Measurements from ENCODE around the gene GGT6. TPM values are rescaled to one million over a fixed set of nuclear protein-coding genes. Genes with fewer than 3 reads are reported as not detected.

GGT6 gene
- total RNA-seq, 2 experiments from 2014 or later = not detected

DNA sequence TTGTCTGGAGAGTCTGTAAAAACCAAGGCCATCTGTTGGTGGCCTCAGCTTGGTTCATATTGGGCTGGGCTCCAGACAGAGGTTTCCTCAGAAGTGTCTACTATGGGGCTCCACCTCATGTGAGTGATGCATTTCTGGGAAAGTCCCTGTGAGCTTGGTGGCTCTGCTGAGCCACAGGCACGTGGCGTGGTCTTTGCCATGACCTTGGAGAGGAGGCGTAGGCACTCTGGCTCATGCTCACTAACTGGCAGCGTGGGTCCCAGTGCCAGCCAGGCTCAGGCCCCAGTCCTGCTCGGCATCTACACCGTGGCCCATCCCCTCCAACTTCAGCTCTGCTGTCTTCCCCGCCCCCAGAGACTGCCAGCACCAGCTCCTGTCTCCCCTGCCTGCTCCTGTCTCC lies 13.3 kb upstream of the GGT6 start:
- H3K4me3 Mint-ChIP-seq = no peak overlapping the region
- peaks cover 9% of the 10 kb centered on the region for H3K4me1 ChIP-seq (ENCODE audit: insufficient read depth, low read length)
- no peak overlapping the region for H3K27ac ChIP-seq (ENCODE audit: low read depth in 1 of 2, low read length in 2 of 2)
- peaks cover 15% of the 10 kb centered on the region for H3K4me1 Mint-ChIP-seq (ENCODE audit: low read depth)
- H3K9me3 ChIP-seq (ENCODE audit: control insufficient read depth in 1 of 2, insufficient read depth in 1 of 2, low read length in 2 of 2) = peaks cover 0 to 5% of the 10 kb centered on the region in 2 experiments
- no peak overlapping the region for H3K27ac Mint-ChIP-seq
- no peaks in the 10 kb centered on the region for H3K27me3 ChIP-seq (ENCODE audit: control insufficient read depth in 1 of 2, insufficient read depth in 2 of 2, low read length in 2 of 2)
- no peaks in the 10 kb centered on the region for H3K27me3 Mint-ChIP-seq
- no peaks in the 10 kb centered on the region for H3K36me3 Mint-ChIP-seq (ENCODE audit: low read depth)
- intact Hi-C loops (cut with DNase I, micrococcal nuclease) = no loop called here
- POLR2A ChIA-PET = no interaction called here
- DNase-seq = peak in 9 of 14 experiments; percentile 16 to 87 (median 23)
- H3K4me3 ChIP-seq (ENCODE audit: low read length) = no peak overlapping the region
- CTCF ChIA-PET = interaction anchor here (0.6 kb wide), 1 partner anchor 24 kb away, joined by 4 read pairs; no protein-coding TSS in a partner anchor
- ATAC-seq (ENCODE audit: poor library complexity) = peak; percentile 95
- no peak for TF ChIP-seq CTCF (IDR thresholded peaks at IDR 0.05)
- no peaks in the 10 kb centered on the region for H3K36me3 ChIP-seq (ENCODE audit: insufficient read depth, low read length)
- no peaks in the 10 kb centered on the region for H3K9me3 Mint-ChIP-seq

GRCh38 chr17:4573115-4573514 lies 12.7 kb upstream of the GGT6 start:
- H3K27ac Mint-ChIP-seq = no peak overlapping the region
- ChIA-PET CTCF (no interaction called here), POLR2A (no interaction called here)
- no peaks in the 10 kb centered on the region for H3K9me3 Mint-ChIP-seq
- ATAC-seq (ENCODE audit: poor library complexity) = no peak
- H3K27me3 ChIP-seq (ENCODE audit: control insufficient read depth in 1 of 2, insufficient read depth in 2 of 2, low read length in 2 of 2) = no peaks in the 10 kb centered on the region
- TF ChIP-seq CTCF (IDR thresholded peaks at IDR 0.05) = no peak
- no peaks in the 10 kb centered on the region for H3K27me3 Mint-ChIP-seq
- H3K4me1 ChIP-seq (ENCODE audit: insufficient read depth, low read length) = peaks cover 9% of the 10 kb centered on the region
- intact Hi-C loops (cut with DNase I, micrococcal nuclease) = no loop called here
- no peak overlapping the region for H3K4me3 Mint-ChIP-seq
- DNase-seq = no peak
- peaks cover 15% of the 10 kb centered on the region for H3K4me1 Mint-ChIP-seq (ENCODE audit: low read depth)
- no peaks in the 10 kb centered on the region for H3K36me3 Mint-ChIP-seq (ENCODE audit: low read depth)
- H3K9me3 ChIP-seq (ENCODE audit: control insufficient read depth in 1 of 2, insufficient read depth in 1 of 2, low read length in 2 of 2) = peaks cover 0 to 5% of the 10 kb centered on the region in 2 experiments
- H3K4me3 ChIP-seq (ENCODE audit: low read length) = no peak overlapping the region
- no peaks in the 10 kb centered on the region for H3K36me3 ChIP-seq (ENCODE audit: insufficient read depth, low read length)
- H3K27ac ChIP-seq (ENCODE audit: low read depth in 1 of 2, low read length in 2 of 2) = no peak overlapping the region

DNA sequence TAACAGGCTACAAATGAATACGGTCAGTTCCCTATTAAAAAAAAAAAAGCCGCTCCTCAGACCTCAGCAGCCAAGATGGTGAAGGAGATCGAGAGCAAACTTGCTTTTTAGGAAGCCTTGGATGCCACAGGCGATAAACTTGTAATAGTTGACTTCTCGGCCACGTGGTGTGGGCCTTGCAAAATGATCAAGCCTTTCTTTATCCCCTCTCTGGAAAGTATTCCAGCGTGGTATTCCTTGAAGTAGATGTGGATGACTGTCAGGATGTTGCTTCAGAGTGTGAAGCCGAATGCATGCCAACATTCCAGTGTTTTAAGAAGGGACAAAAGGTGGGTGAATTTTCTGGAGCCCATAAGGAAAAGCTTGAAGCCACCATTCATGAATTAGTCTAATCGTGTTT lies 11.8 kb upstream of the GGT6 start:
- H3K27ac Mint-ChIP-seq = no peak overlapping the region
- peaks cover 0 to 1% of the 10 kb centered on the region in 2 experiments for H3K9me3 ChIP-seq (ENCODE audit: control insufficient read depth in 1 of 2, insufficient read depth in 1 of 2, low read length in 2 of 2)
- H3K36me3 Mint-ChIP-seq (ENCODE audit: low read depth) = no peaks in the 10 kb centered on the region
- ChIA-PET POLR2A (no interaction called here), CTCF (no interaction called here)
- no peak for TF ChIP-seq CTCF (IDR thresholded peaks at IDR 0.05)
- H3K4me1 Mint-ChIP-seq (ENCODE audit: low read depth) = peaks cover 15% of the 10 kb centered on the region
- no peak overlapping the region for H3K4me3 Mint-ChIP-seq
- no peaks in the 10 kb centered on the region for H3K27me3 ChIP-seq (ENCODE audit: control insufficient read depth in 1 of 2, insufficient read depth in 2 of 2, low read length in 2 of 2)
- DNase-seq (no peak), ATAC-seq (ENCODE audit: poor library complexity) (no peak)
- no peaks in the 10 kb centered on the region for H3K36me3 ChIP-seq (ENCODE audit: insufficient read depth, low read length)
- no peaks in the 10 kb centered on the region for H3K27me3 Mint-ChIP-seq
- no peak overlapping the region for H3K4me3 ChIP-seq (ENCODE audit: low read length)
- no peak overlapping the region for H3K27ac ChIP-seq (ENCODE audit: low read depth in 1 of 2, low read length in 2 of 2)
- intact Hi-C loops (cut with DNase I, micrococcal nuclease) = no loop called here
- H3K9me3 Mint-ChIP-seq = no peaks in the 10 kb centered on the region
- H3K4me1 ChIP-seq (ENCODE audit: insufficient read depth, low read length) = peaks cover 9% of the 10 kb centered on the region

Data from CD4-positive, alpha-beta T cell (primary cell).